Amniotic epithelial cell (primary cell): ENCODE results near the gene BNC2.

Experiments used
- DNase-seq: peaks from one replicate; pipeline ENCODE4 v3.0.0-alpha.2; 2010; ENCODE audit warnings: low read depth

BNC2 gene

DNA sequence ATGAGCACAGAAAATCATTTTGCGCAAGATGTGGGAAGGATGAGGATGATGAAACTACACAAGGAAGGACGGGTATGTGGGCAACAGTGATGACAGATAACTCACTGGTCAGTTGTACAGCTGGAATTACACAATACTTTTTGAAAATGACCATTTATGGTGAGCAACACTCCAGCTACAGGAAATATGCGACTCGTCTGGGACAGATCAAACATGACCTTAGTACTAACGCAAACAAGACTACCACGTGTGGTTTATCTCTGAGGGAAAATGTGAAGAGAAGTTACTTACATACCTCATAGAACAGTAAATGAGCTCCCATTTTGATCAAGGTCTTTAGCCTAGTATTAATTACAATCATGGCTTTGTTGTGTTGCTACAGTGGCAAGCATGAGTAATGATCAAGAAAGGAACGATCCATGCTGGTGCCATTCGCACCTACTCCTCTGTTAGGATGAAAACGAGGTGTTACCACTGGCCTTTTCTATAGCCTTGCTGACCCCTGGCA, 456.9 kb downstream of the BNC2 start:
- DNase-seq: peak; percentile 100

DNA sequence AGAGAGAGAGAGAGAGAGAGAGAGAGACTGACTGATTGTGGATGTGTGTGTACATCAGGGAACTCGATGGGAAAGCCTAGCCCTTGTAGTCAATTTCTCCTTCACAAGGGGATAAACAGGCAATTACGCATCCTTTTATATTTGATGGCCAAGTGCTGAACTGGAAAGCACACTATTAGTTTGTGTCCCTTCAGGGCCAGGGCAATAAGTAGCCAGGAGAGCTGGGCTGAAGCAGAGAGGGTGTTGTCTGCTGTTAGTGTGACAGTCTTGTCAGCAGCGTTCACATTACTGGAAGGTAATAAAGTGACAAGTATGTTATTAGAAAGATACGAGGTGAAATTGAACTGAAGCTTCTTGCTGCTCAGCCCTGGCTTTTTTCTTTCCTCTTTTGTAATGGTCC, 457.7 kb downstream of the BNC2 start:
- no peak for DNase-seq

DNA sequence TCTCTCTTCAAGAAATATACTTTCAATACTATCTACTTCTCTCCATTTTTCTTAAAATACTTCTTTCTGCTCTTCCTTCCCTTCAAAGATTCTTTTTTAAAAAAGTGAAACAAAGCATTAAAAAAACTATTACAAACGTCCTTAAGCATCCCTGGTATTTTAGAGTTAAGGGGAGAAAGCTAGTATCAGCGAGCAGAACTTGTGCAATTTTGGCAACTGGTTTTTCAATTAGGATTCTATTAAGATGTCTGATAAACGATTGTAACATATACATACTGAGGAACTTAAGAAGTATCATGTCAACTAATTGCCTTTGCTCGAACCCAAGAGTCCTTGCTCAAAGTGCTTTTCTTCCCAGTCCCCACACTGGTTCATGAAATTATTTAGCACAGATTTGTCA, 459.2 kb downstream of the BNC2 start:
- no peak for DNase-seq

DNA sequence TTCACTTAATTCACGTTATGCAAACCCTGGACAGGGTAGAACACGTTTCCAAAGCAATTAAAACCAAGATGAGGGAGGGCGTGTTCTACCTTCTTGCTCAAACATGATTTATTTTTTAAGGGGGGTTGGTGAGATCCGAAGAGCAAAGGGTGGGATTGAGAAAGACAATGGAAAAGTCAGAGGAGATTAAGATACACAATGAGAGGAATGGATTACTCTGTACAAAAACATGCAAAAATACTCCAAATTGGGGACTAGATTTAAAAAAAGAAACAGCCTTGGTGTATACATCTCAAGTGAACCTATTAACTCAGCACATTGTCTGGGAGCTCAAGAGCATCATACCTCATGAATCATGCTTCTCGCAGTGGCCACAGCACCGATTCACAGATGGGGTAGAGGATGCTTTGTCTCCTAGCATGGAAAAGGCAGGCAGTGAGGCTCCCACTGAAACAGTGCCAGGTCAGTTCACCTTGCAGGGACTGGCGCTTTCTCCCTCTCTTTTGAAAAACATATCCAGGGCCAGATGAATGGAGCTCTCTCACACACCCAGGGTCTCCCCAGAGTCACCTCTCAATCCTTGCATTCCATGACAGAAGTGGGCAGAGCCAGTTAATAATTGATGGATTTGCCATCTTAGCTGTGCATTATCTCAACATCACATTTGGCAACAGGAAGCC, 459.7 kb downstream of the BNC2 start:
- peak; percentile 89 for DNase-seq

DNA sequence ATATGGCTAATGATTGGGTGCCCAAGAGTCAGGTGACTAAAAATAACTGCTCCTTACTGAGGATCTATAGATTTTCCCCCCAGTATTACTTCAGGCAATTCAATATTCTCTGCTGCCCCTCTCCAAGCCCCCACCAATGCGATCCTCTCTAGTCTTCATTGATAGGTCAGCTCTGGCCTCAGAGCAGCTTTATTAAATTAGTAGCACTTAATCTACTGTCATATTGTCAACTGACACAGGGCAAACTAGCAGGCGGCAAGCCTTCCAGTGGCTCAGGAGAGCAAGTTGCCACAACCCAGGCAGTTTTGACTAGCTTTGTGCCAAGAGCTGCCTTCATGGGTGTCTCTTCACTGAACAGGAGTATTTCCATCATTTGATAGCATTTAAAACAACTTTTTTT, 462.9 kb downstream of the BNC2 start:
- no peak for DNase-seq

DNA sequence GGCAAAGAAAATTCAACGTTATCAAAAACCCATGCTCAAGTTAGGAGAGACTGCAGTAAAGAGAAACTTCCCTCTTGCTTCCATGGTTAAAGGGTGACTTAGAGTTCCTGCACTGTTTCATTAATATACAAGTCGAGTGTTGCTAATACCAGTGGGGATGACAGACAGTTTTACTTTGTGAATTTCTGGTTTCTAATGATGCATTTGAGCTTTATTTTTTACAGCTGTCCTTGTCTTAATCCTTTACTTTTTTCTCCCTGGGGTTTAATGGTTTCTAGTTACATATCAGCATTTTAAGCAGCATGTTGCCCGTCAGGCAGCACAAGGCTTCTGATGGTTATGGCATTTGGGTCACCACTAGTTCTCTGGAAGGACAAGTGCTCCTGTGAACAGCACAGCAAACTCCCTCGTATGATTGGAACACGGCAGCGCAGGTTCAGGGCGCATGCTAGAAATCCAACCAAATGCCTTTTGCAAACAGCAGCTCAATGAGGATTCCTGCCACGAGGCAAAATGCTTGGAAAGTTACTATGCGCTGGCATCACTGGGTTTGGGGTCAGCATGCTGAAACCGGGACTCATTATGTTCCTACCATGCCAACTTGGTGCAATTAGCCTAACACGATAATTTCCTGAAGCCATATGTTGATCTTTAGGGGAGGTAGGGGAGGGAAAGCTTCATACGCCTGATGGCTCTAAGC, 463.8 kb downstream of the BNC2 start:
- no peak for DNase-seq

DNA sequence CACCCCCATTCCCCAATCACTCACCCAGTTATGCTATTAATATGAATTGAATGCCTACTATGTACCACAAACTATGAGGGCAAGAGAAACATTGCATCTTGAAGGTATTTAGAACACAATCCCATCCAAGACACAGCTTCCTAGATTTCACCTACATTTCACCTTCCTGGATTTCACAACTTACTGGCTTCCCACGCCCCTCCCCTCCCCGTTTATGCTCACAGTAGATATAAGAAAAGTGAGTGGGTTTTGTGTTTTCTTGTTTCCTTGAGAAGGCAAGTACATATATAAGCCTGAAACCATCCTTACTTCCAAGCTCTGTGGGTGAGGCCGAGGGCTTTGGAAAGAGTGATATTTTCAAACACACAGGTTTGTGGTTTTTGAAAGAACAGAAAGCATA, 465.0 kb downstream of the BNC2 start:
- DNase-seq: peak; percentile 75

DNA sequence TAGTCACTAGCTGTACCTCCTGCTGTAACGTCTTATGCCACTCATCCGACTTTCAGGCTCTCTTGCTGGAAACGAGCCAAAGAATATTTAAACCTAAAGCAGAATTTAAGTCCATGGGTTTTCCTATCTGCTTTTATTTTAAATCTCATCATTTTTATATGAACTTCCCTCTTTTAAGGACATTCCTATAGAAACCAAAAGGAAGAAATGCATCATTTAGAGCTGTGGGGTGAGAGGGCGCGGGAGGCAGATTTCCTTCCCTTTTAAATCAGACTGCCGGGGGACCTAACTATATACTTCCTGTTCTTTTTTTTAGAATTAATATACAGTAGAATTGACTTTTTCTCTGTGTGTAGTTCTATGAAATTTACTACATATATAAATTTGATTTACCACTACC, 468.8 kb downstream of the BNC2 start:
- no peak for DNase-seq

DNA sequence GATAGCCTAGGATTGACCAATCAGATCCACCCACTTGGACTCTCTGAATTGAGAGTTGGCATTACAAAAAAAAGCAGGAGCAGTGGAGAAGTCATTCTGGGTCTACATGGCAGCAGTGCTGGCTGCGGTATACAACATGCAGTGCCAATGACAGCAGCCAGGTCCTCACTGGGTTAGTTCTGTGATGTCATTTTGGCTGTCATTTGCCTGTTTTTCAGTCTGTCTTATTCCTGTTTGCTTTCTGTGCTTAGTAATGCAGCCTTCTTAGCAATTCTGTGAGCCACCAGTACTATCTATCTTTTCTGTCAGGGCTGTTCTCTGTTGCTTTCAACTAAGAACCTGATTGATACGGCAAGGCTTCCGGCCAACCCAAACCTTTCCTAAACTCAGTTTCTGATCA, 471.8 kb downstream of the BNC2 start:
- no peak for DNase-seq

DNA sequence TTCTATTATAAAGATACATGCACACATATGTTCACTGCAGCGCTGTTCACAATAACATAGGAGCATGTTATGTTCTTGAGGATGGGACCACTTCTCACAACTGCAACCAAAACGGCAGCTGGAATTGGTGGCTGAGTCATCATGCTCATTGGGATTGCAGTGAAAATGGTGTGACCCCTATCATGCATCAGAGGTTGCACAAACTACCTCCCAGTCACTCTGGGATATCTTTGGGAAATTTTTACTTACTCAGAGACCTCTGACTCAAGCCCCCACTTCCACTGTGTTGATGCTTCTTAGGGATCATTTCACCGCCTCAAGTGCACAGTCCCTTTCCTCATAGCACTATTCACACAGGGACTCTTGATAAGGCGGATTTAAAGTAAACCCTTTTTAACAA, 474.1 kb downstream of the BNC2 start:
- DNase-seq: peak; percentile 64

DNA sequence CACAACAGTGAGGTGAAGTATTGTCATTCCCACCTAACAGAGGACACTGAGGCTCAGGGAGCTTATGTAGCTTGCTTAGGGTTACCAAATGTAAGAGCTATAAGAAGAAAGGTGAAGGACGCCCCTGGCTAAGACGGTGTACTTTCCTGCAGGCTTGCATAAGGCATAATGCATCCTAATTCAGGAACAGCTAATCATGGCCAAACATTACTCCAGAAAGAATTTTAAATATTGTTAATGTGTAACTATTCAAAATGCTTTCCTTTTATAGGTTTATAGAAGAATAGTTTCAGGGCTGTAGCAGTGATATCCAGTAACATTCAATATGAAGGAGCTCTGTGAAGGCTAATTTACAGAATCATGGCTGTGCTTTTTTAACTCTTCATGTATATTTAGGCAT, 479.1 kb downstream of the BNC2 start:
- no peak for DNase-seq

DNA sequence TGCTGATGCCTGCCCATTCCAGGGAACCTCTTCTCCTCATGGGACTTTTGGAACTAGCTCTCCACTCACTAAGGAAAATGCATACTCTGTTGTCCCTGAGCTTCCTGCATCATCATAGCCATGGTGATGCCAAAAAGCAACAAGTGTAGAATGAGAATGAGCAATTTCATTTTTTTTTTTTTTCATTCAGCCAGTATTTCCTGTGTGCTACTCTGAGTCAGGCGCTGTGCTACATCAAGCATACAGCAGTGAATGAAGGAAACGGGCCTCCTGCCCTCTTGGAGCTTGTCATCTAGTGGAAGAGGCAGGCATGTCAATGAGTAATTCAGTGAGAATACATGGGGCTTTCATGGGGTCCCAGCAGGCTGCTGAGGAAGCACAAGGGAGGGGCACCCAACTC, 483.1 kb downstream of the BNC2 start:
- no peak for DNase-seq

DNA sequence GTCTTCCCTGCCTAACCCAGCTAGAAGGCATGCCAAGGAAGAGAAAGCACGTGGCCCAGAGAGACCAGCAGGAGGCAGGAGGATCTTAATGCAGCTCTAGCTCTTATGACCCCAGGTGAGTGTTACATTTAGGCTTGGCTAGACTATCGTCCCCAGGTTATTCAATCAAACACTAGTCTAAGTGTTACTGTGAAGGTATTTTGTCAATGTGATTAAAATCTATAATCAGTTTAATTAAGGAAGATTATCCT, 483.7 kb downstream of the BNC2 start:
- DNase-seq: no peak

DNA sequence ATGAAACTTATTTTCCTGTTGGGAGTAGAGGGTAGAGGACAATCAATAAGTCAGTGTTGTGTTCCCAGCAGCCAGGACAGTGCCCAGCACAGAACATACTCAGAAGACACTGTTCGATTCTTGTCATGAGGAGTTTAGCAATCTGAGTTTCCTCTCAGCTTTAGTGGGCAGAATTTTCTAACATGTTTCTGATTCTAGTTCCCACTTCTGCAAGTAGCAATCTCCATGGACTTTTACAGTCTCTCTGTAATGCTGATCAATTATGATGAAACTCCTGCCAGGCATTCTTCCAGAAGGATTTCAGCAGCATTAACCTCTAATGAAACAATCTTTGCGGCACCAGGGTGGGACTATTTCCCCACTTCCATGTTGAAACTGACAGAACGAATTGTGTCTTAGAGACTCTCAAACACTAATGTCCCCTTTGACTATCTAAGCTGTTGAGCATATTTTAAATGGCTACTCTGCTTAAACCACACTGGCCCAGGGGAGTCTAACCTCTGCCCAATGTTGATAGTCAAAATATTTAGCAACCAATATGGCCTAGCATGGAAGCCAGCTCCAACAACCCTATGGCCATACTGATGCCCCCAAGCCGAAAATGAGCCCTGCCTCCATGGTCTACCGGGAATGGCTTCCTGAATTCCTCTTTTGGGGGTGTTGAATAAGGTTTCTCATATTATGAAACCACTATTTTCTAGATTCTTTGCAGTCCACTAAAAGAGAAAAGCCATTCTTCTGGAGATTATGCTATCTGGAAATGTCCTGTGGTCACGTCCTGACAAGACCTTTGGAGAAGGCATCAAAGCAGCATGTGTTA, 484.3 kb downstream of the BNC2 start:
- peak; percentile 72 for DNase-seq

DNA sequence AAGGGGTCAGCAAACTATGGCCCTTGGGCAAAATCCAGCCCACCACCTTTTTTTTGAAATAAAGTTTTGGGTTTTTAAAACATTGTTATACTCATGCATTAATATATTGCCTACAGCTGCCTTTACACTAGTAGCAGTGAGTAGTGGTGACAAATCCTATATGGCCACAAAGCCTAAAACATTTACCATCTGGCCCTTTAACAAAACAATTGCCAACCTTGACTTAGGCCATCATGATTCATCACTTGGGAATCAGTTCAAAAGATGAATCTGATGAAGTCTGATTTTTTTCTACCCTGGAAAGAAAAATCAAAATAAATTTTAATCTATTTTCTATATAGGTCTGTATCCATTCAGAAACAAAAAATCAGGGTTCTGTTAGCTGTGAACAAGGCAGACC, 484.9 kb downstream of the BNC2 start:
- DNase-seq: peak; percentile 70

DNA sequence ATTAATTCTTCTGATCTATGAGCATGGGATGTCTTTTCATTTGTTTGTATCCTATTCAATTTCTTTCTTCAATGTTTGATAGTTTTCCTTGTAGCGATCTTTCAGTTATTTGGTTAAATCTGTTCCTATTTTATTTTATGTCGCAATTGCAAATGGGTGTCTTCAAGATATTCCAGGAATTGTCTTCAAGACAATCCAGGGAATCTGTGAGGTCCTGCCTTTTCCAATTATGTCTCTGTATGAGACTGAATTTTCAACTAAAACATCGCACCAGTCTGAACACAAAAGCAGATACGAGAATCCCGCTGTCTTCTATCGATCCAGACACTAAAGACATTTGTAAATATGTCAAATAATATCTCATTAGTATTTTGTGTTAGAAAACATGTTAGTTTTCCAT, 485.5 kb downstream of the BNC2 start:
- DNase-seq: no peak

DNA sequence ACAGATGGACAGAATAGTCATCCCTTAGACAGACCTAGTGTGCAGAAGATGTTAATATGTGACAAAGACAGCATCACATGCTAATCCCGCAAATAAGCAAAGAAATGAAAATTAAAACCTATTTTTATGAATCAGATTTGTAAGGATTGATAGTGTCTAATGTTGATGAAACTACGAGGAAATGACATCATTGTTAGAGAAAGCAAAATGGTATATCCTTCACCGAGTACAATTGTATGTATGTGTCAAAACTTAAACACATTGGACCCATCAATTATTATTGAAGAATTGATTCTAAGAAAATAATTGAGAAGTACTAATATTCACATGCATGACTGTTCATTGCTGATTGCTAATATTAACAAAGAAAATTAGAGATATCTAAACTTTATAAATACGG, 493.2 kb downstream of the BNC2 start:
- DNase-seq: no peak

DNA sequence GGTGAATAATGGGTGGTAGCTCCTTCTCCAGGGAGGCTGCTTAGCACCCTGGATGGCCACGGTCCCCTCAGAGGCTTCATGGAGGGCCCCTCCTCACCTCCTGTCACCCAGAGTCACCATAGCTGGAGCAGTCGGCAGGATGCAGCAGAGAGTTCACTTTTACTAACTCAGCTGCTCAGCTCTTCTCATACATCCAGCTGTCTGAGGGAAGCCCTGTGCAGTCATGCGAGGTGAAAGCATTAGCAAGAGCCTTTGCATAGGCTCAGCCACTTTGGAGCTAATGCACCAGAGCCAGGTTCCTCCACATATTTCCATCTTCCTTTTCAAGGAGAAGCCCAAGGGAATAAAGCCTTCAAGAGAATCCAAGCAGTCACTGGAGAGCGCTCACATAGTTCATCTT, 499.2 kb downstream of the BNC2 start:
- no peak for DNase-seq

DNA sequence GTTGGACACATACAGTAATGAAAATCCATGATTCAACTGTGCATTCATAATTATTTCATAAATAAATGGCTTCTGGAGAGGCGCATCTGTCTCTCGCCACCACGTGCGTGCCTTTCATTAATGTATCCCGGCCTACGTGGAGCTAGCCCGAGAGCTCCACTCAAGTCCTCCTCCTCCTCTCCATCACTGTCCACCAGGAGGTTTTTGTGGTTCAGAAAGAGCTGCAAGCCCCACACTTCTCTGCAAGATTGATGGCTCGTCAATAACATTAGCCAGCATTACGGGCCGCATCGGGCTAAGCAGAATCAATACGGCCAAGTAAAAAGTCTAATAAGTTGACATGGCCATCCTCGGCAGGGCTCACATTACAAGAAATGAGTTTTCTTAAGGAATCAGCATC, 499.8 kb downstream of the BNC2 start:
- DNase-seq: no peak

DNA sequence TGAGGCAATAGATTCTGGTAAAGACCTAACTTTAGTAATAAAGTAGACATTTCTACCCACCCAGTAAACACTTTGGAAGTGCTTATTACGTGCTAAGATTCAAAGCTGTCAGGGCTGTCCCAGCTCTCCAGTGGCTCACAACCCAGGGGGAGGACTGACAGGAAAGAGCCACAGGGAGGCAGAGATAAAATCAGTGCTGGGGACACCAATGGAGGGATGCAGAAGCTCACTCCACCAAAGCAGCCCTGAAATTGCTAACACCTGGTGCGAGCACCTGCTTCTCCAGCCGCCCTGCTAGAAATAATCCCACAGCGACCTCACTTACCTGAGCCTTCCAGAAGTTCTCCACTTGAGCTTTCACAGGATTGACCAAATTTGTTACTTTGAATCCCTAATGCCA, 501.0 kb downstream of the BNC2 start:
- DNase-seq: no peak

DNA sequence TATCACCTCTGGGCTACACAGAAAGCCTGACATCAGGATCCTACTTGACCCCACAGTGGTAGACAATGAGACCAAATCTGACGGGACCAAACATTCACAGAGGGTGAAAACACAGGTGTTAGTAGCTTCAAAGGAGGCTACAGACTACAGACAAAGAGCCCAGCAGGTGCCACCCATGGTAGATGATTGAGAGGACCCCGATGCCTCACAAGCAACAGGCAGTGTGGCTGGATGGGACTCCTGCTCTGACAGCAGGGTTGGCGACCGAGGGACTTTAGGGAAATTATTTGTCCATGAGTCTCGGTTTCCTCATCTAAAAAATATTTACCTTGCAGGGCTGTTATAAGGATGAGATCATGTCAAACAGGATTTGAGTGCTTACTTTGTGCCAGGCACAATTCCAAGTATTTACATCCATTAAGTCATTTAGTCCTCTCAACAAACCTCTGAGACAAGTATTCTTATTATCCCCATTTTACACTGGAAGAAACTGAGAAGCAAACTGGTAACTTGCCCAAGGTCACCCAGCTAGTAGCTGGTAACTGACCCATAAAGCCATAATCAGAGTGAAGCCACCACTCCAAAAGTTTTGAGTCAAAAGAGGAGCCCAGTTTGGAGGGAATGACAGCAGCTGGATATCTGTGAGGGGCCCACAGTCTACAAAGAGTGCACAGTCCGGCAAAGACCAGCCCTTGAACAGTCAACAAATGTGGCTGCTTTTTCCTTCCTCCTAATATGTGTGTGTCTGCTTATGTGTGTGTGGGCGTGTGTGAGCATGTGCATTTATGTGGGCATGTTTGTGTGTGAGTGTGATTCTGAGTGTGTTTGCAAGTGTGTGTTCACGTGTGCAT, 502.0 kb downstream of the BNC2 start:
- DNase-seq: peak; percentile 17

DNA sequence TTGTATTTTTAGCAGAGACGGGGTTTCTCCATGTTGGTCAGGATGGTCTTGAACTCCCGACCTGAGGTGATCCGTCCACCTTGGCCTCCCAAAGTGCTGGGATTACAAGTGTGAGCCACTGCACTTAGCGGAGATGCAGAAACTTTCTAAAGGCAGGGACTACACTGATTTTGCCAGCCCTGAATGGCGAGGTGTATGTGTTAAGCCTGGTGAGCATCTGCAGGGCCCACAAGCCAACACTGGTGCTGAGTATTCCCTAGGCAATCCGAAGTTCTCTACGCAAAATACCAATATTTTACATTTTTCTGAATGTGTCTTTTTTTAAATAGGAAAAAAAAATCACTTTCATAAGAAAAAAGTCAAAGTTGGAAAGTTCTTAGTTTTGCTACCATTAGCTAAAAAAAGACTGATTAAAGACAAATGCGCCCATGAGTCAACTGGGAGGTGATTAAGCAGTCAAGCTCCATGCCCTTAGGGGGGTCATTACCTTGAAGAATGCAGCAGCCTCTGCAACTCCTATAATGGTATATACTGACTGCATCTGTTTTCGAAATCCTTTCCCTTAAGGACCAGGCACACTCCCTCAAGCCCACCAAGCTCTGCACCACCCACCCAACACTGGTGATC, 502.8 kb downstream of the BNC2 start:
- DNase-seq: peak; percentile 48
